Right lobe of liver (tissue), 6 donors: ENCODE measurements around the gene PLA2G2D. TPM values are rescaled to one million over a fixed set of nuclear protein-coding genes. Genes with fewer than 3 reads are reported as not detected.
A peak's percentile ranks its signal among the peaks of the same experiment; 100 is the strongest.

ENCODE experiments used
- ATAC-seq, 4 donors: fragments of 200-7000 bp; cut with Tn5 transposase; one replicate each; pipeline ENCODE4 v1.9.1; 2020; ENCODE audit warnings: mild to moderate bottlenecking in 4 of 4, moderate library complexity in 4 of 4
- DNase-seq, 3 donors: peaks; one replicate each; pipeline ENCODE4 v3.0.0-alpha.2; 2020
- H3K27ac ChIP-seq, 3 donors: fragments of 200-600 bp; one replicate each; pipeline ENCODE4 v1.8.0; 2022
- H3K27me3 ChIP-seq, 2 donors: fragments of 200-600 bp; one replicate each; pipeline ENCODE4 v1.8.0; 2022
- H3K36me3 ChIP-seq, 4 donors: fragments of 200-600 bp; sonication (generic) in 1 of 4; one replicate each; pipeline versions ENCODE4 v1.5.1 to v1.8.0; 2017 to 2022; ENCODE audit warnings: control low read depth in 1 of 4
- H3K4me1 ChIP-seq, 4 donors: fragments of 200-600 bp; sonication (generic) in 1 of 4; one replicate each; pipeline versions ENCODE4 v1.5.1 to v1.8.0; 2017 to 2022; ENCODE audit warnings: control low read depth in 1 of 4
- H3K4me3 ChIP-seq, 3 donors: fragments of 200-600 bp; one replicate each; pipeline ENCODE4 v1.8.0; 2022
- H3K9me3 ChIP-seq, 4 donors: fragments of 200-600 bp; sonication (generic) in 1 of 4; one replicate each; pipeline versions ENCODE4 v1.5.1 to v1.8.0; 2017 to 2022; ENCODE audit warnings: control low read depth in 1 of 4
- POLR2A ChIP-seq: fragments of 450-650 bp; IDR thresholded peaks from one replicate; pipeline ENCODE4 v1.6.1; 2017; ENCODE audit warnings: antibody characterized with exemption, mild to moderate bottlenecking
- WGBS: methylation state at CpG from one replicate; pipeline ENCODE4 v1.1.6; 2018; ENCODE audit warnings: low coverage, low lambda C conversion rate; ENCODE audit not compliant: insufficient coverage; ENCODE audit errors: missing lambda C conversion rate; 5-methylcytosine and 5-hydroxymethylcytosine counted together
- intact Hi-C, 2 donors: fragments of 100-400 bp; cut with DNase I; formaldehyde crosslinking; loops; one replicate each; pipeline versions ENCODE4 v1.11.2 to v1.14.1; 2022
- total RNA-seq, 6 experiments: library from RNA; depleted of rRNA in 2 of 6; stranded (reverse); fragments of >200 nt in 2 of 6; fragmentation: NEBNext Ultra II Directional in 3 of 6; extraction: Animal tissue kit (Norgen Biotek cat#: 25700) in 3 of 6; gene quantifications; one replicate each; pipeline versions ENCODE4 v1.1.0 to v1.2.4, GENCODE V29; 2016 to 2023
- TF ChIP-seq, protein P1 (sequence below), 4 donors: fragments of 200-600 bp in 3 of 4; fragments of 450-650 bp in 1 of 4; IDR thresholded peaks; one replicate each; pipeline versions ENCODE4 v1.5.1 to v1.8.0; 2016 to 2022; ENCODE audit warnings: antibody characterized with exemption in 4 of 4, mild to moderate bottlenecking in 2 of 4
- donor health status: DM: no; HTN: yes; CAD: no.
- donor health status: DM: no; HTN: no; CAD: no.
- donor health status: DM: no; HTN: no; CAD: no.
- donor health status: DM: no; HTN: yes; CAD: no.
- donor health status: DM: no; HTN: yes; CAD: no.

Gene PLA2G2D
- total RNA-seq, 6 experiments from 2014 or later, result 0.10 TPM; not detected in 5

DNA sequence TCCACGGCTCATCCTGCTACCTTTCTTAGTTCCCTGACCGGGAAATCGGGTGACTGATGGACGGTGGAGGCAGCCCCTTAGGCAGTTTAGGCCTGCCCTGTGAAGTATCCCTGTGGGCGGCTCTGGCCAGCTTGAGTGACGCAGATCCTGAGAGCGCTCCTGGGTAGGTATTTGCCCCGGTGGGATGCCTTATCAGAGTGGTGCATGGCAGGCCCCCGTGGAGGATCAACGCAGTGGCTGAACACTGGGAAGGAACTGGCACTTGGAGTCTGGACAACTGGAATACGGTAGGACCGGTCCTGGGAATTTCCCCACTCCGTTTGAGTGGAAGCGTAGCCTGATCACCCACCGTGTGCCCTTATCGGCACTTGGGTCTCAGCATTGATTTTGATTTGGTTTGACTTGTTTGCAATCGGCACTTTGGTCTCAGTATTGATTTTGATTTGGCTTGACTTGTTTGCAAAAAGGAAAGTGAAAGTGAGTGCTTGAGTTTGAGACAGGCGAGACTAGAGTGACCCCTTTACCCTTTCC lies 35.0 kb upstream of the PLA2G2D start:
- Histone ChIP-seq H3K27ac (peak overlapping the region; percentile 76 to 79 (median 79)), H3K27me3 (no peaks in the 10 kb centered on the region), H3K4me3 (peak overlapping the region; percentile 15 to 38 (median 32)), H3K9me3 (no peaks in the 10 kb centered on the region), H3K36me3 (no peaks in the 10 kb centered on the region), H3K4me1 (peaks cover 0 to 26% (median 13%) of the 10 kb centered on the region in 4 donors)
- ATAC-seq (peak; percentile 44 to 66 (median 53)), DNase-seq (peak in 2 of 3 donors; percentile 60 to 64)
- 23% methylated on average over 10 of the region's 18 CpGs for WGBS
- intact Hi-C loops, result loop anchor here (5.0 kb wide), 2 partner anchors 52 to 237 kb away; no protein-coding TSS in a partner anchor
- no peak for TF ChIP-seq POLR2A
- TF ChIP-seq, protein P1, sequence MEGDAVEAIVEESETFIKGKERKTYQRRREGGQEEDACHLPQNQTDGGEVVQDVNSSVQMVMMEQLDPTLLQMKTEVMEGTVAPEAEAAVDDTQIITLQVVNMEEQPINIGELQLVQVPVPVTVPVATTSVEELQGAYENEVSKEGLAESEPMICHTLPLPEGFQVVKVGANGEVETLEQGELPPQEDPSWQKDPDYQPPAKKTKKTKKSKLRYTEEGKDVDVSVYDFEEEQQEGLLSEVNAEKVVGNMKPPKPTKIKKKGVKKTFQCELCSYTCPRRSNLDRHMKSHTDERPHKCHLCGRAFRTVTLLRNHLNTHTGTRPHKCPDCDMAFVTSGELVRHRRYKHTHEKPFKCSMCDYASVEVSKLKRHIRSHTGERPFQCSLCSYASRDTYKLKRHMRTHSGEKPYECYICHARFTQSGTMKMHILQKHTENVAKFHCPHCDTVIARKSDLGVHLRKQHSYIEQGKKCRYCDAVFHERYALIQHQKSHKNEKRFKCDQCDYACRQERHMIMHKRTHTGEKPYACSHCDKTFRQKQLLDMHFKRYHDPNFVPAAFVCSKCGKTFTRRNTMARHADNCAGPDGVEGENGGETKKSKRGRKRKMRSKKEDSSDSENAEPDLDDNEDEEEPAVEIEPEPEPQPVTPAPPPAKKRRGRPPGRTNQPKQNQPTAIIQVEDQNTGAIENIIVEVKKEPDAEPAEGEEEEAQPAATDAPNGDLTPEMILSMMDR (IDR thresholded peaks at IDR 0.05), result no peak

GRCh38 chr1:20153000-20153418 lies 33.7 kb upstream of the PLA2G2D start:
- peak; percentile 68 to 76 (median 69) for DNase-seq

DNA sequence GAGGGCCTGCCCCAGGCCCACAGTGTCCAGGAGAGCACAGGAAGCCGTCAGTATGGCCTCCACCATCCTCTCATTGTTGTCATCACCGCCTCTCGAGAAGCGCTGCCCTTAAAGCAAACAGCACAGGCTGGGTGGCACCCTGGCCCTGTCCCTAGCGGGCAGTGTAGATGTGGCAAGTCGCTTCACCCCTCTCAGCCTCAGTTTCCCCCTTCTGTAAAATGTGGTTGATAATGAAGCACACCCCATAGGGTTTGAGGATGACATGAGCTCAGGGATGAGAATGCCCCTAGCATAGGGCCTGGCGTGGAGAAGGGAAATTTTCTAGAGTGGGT lies 33.2 kb upstream of the PLA2G2D start:
- TF ChIP-seq, protein P1 (IDR thresholded peaks at IDR 0.05), result peak in 2 of 4 donors; percentile 10 to 27
- TF ChIP-seq POLR2A, result no peak
- Histone ChIP-seq H3K27me3 (no peaks in the 10 kb centered on the region), H3K4me1 (peaks cover 0 to 26% (median 13%) of the 10 kb centered on the region in 4 donors), H3K9me3 (no peaks in the 10 kb centered on the region), H3K4me3 (no peak overlapping the region), H3K27ac (peak overlapping the region; percentile 54 to 79 (median 76)), H3K36me3 (no peaks in the 10 kb centered on the region)
- no peak for ATAC-seq
- intact Hi-C loops, result loop anchor here (5.0 kb wide), 2 partner anchors 50 to 235 kb away; no protein-coding TSS in a partner anchor
- DNase-seq, result no peak
- WGBS, result 34% methylated on average over 6 of the region's 7 CpGs

More at GRCh38 chr1:20153000-20153418, 33.7 kb upstream of the PLA2G2D start:
- H3K4me1 ChIP-seq, result peaks cover 0 to 26% (median 13%) of the 10 kb centered on the region in 4 donors
- no peaks in the 10 kb centered on the region for H3K9me3 ChIP-seq
- intact Hi-C loops, result loop anchor here (5.0 kb wide), 2 partner anchors 51 to 236 kb away; no protein-coding TSS in a partner anchor
- H3K27me3 ChIP-seq, result no peaks in the 10 kb centered on the region
- no peak overlapping the region for H3K4me3 ChIP-seq
- H3K36me3 ChIP-seq, result no peaks in the 10 kb centered on the region
- TF ChIP-seq POLR2A, result no peak
- TF ChIP-seq, protein P1 (IDR thresholded peaks at IDR 0.05), result no peak
- peak overlapping the region; percentile 54 to 79 (median 76) for H3K27ac ChIP-seq
- WGBS, result 15% methylated on average over 6 of the region's 6 CpGs
- ATAC-seq, result peak; percentile 57 to 70 (median 66)

DNA sequence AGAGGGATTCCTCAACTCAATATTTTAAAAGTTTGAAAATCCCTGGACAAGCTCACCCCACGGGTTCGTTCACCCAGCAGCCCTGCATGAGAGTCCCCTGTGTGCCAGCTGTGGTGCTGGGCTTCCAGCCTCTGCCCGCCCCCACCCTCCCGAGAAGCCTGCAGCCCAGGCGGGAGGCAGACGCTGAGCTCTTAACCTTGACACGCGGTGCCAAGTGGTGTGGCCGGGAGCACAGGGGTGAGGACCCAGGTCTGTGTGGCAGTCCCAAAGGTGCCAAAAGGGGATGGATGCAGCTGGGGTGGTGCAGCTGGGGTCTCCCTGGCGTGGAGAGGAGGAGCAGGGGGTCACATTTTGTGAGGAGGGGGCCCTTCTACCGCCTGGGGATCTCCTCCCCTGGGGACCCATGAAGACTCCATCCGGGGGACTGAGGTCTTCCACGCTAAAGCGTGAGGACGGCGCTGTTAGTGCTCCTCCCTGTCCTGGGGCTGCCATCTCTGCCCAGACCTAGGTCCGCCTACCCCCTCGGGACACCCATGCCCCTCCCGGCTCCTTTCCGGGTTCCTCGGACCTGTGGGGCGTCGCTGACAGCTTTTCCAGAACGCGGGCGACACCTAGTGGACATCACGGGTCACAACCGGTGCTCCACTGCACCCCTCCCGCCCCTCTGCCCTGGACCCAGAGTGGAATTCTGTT lies 32.7 kb upstream of the PLA2G2D start:
- Histone ChIP-seq H3K4me3 (peak overlapping the region in 2 of 3 donors; percentile 16 to 28), H3K9me3 (no peaks in the 10 kb centered on the region), H3K4me1 (peaks cover 0 to 26% (median 13%) of the 10 kb centered on the region in 4 donors), H3K36me3 (no peaks in the 10 kb centered on the region), H3K27me3 (no peaks in the 10 kb centered on the region), H3K27ac (peak overlapping the region in 2 of 3 donors; percentile 76 to 79)
- peak; percentile 71 to 78 (median 74) for ATAC-seq
- intact Hi-C loops, result loop anchor here (5.0 kb wide), 2 partner anchors 50 to 235 kb away; no protein-coding TSS in a partner anchor
- TF ChIP-seq POLR2A, result no peak
- TF ChIP-seq, protein P1 (IDR thresholded peaks at IDR 0.05), result peak; percentile 93 to 98 (median 96)
- 9% methylated on average over 18 of the region's 29 CpGs for WGBS
- peak; percentile 80 to 87 (median 84) for DNase-seq
